Kidney capillary endothelial cell (primary cell): ENCODE data around the gene NAPEPLD.
"Not testable (repeated sequence)": the region's sequence is repeated elsewhere in the genome, so short reads cannot be mapped to it uniquely, and the experiment has no call there.

ENCODE experiments used
- DNase-seq: peaks from one replicate; pipeline ENCODE4 v3.0.0-alpha.2; 2018; ENCODE audit warnings: low spot score

NAPEPLD gene

DNA sequence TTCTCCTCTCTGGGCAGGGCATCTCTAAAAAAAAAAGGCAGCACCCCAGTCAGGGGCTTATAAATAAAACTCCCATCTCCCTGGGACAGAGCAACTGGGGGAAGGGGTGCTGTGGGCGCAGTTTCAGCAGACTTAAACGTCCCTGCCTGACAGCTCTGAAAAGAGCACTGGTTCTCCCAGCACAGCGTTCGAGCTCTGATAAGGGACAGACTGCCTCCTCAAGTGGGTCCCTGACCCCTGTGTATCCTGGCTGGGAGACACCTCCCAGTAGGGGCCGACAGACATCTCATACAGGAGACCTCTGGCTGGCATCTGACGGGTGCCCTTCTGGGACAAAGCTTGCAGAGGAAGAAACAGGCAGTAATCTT is 42.2 kb downstream of the NAPEPLD start:
- not testable (repeated sequence) for DNase-seq

DNA sequence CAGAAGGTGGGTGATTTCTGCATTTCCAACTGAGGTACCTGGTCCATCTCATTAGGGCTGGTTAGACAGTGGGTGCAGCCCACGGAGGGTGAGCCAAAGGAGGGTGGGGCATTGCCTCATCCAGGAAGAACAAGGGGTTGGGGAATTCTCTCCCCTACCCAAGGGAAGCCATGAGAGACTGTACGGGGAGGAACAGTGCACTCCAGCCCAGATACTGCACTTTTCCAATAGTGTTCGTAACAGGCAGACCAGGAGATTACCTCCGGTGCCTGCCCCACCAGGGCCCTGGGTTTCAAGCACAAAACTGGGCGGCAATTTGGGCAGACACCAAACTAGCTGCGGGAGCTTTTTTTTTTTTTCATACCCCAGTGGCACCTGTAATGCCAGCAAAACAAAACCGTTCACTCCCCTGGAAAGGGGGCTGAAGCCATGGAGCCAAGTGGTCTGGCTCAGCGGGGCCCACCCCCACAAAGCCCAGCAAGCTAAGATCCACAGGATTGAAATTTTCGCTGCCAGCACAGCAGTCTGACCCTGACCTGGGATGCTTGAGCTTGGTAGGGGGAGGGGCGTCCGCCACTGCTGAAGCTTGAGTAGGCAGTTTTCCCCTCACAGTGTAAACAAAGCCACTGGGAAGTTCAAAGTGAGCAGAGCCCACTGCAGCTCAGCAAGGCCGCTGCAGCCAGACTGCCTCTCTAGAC is 42.7 kb downstream of the NAPEPLD start:
- DNase-seq, result no peak

GRCh38 chr7:103101543-103101942 is 47.4 kb downstream of the NAPEPLD start:
- no peak for DNase-seq

DNA sequence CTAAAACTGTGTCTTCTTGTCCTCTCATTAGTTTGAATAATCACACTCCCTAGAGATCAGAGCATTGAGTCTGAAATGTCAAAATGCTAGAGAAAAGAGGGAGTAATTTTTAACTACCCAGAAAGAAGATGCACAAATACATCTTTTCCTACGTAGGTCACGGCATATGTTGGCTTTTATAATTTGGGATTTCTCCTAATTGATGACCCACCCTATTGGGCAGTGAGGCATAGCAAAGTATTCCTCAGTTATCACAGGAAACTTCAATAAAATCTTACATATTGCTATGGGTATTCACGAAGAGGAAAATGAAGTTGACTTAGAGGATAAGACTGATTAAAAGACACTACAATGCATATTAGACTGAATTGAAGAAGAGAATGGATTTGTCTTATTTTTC is 48.6 kb downstream of the NAPEPLD start:
- DNase-seq, result no peak

GRCh38 chr7:103097041-103097440 is 51.9 kb downstream of the NAPEPLD start:
- no peak for DNase-seq

DNA sequence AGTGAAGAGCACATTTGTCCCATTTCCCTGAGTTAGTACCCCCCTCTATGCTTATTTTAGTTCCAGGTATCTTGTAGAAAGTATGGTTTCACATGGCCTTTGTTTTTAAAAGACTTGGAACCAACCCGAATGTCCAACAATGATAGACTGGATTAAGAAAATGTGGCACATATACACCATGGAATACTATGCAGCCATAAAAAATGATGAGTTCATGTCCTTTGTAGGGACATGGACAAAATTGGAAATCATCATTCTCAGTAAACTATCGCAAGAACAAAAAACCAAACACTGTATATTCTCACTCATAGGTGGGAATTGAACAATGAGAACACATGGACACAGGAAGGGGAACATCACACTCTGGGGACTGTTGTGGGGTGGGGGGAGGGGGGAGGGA is 53.3 kb downstream of the NAPEPLD start:
- DNase-seq, result not testable (repeated sequence)

GRCh38 chr7:103094102-103094501 is 54.8 kb downstream of the NAPEPLD start:
- no peak for DNase-seq

DNA sequence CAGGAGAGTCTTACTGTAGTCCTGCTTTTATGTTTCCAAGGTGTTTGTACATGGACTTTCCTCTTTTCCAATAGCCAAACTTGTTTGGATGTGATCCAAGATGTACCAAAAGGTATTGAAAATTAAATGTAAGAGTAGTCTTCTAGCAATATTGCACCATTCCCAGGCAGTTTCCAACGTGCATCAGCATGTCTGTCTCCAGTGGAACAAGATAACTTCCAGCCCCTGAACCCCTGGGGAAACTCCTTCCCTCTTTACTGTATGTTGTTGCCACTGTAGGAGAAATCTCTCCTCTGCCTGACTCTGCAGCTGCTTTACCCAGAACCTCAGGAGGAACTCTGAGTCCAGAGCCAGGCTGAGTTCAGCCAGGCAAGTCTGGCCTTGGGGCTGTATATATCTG is 55.5 kb downstream of the NAPEPLD start:
- no peak for DNase-seq

GRCh38 chr7:103092321-103092720 is 56.6 kb downstream of the NAPEPLD start:
- not testable (repeated sequence) for DNase-seq

DNA sequence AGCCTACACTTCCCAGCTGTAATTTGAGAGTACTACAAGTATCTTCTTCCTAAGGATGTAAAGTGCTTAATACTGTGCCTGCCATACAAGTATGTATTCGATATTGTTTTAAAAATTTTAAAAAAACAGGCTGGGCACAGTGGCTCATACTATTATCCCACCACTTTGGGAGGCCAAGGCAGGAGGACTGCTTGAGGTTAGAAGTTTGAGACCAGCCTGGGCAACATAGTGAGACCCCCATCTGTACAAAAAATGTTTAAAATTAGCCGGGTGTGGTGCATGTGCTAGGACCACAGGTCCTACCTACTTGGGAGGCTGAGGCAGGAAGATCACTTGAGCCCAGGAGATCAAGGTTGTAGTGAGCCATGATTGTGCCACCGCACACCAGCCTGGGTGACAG is 65.7 kb downstream of the NAPEPLD start:
- DNase-seq, result no peak

DNA sequence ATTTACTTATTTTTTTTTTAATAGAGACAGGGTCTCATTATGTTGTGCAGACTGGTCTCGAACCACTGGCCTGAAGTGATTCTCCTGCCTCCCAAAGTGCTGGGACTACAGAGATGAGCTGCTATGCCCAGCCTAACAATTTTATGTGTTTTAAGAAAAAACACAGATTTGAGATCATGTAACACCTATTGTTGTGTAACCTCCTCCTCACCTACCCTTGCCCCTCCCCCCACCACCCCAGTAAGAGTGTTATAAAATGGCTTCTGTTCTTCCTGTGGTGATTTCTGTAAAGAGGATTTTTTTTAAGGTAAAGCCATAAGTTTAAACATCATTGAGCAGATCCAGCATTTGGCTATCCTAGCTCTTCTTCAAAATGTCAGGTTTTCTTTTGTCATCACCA is 66.4 kb downstream of the NAPEPLD start:
- no peak for DNase-seq

DNA sequence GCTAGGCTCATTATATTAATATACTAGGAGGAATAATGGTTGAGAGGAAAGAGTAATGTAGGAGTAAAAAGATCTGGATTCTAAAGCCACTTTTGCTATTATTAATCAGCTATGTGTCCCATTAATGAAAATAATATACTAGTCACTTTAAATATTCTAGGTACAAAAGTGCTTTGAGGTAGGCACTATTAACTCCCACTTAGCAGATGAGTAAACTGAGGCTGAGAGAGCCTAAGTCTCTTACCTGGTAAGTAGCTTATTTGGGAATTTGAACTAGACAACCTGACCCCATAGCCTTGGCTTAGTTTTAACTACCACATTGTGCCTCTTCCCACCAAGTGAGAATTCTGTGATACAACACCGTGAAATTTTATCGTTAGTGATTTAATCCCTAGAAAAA is 68.0 kb downstream of the NAPEPLD start:
- no peak for DNase-seq

GRCh38 chr7:103079836-103080235 is 69.1 kb downstream of the NAPEPLD start:
- DNase-seq, result no peak

DNA sequence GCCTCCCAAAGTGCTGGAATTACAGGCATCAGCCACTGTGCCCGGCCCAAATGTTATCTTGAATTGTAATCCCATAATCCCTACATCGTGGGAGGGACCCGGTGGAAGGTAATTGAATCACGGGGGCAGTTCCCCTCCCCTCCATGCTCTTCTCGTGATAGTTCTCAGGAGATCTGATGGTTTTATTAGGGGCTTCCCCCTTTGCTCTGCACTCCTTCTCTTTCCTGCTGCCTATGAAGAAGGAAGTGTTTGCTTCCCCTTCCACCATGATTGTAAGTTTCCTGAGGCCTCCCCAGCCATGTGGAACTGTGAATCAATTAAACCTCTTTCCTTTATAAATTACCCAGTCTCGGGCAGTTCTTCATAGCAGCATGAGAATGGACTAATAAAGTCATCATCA is 70.7 kb downstream of the NAPEPLD start:
- not testable (repeated sequence) for DNase-seq

DNA sequence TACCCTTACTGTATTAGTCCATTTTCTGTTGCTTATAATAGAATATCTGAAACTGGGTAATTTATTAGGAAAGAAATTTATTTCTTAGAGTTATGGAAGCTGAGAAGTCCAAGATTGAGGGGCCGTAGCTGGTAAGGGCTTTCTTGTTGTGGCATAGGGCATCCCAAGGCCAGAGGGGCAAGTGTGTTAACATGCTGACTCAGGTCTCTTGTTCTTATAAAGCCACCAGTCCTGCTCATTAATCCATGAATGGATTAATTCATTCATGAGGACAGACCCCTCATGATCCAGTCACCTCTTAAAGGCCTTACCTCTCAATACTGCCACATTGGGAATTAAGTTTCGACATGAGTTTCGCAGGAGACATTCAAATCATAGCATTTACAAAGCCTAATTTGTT is 71.6 kb downstream of the NAPEPLD start:
- no peak for DNase-seq

GRCh38 chr7:103076764-103077163 is 72.1 kb downstream of the NAPEPLD start:
- no peak for DNase-seq

- peak; percentile 25 for DNase-seq
Observed at GRCh38 chr7:103075337-103075918, 73.5 kb downstream of the NAPEPLD start.

DNA sequence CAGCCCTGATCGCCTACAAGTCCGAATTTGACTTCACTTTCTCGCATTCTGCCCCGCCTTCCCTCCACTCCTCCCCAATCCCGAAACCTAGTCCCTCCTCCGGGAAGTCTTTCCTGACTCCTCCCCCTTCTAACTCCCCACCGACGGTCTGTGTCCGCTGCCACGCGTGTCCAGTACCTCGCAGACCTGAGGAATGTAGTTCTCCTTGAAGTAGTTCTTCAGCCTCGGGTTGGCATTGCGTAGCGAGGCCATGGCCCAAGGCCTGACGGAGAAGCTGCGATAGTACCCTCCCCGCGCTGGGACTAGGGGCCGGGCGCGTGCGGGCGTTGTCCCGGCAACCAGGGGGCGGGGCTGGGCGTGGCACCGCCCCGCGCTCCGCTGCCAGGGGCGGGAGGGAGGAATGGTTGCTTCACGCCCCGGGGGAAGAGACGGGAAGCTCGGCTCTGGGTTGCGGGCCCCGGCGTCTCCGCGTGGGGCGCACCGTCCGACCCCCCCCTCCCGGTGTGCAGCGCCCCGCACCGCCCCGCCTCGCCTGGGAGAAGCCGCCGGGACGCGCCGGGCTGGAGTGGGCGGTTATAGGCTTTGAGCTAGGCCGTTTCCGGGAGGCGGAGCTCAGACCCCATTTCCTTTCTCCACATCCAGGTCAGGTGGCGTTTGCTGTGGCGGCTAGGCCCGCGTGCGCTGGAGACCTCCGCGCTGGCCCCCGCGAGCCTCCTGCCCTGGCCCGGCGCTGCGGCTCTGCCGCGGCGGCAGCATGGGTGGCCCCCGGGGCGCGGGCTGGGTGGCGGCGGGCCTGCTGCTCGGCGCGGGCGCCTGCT is 74.2 kb downstream of the NAPEPLD start, which contains the start of the genes ARMC10 and FBXL13:
TSS of gene ARMC10 (plus strand) at position 622 of the 818 bp plus-strand sequence. CDS start at position 755, 133 bp downstream.
TSS of gene FBXL13 (minus strand) at position 278 of the 818 bp plus-strand sequence.
- DNase-seq, result peak; percentile 86

DNA sequence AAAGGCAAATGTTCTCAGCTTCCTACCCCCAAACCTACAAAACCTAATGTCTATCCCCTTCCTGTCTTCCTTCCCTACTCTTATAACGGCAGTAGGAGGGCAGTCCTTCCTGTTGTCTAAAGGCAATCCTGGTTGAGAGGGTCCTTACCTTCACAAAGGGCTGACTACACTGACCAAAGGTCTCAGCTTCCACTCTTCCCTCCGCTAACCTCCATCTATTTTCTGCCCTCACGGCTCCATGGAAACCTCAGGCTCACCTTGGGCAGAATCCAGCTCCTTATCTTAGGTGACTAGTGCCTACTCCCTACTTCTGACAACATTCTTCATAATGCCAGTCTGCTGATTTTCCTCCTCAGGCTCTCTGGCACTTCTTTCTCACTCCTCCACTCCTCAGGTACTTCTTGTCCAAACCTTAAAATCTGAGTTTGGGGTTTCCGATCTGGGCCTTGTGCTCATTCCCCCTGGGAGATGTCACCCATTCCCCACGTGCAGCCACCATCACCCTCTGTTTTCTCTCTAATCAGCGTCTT is 74.8 kb downstream of the NAPEPLD start:
- peak; percentile 3 for DNase-seq

DNA sequence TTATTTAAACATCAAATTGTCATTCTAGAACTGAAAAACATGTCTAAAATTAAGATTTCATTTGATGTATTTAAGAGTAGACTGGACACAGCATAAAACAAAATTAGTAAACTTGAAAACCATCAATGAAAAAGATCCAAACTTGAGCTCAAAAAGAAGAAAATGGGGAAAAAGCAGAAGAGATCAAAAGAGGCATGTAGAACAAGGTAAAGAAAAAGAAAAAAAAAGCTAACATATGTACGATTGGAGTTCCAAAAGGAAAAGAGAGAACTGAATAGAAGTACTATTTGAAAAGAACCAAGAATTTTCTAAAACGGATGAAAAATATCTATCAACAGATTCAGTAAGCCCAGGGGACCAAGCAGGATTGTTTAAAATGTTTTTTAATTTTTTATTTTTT is 77.9 kb downstream of the NAPEPLD start:
- no peak for DNase-seq

- DNase-seq, result no peak
Observed at GRCh38 chr7:103068414-103069403, 80.2 kb downstream of the NAPEPLD start.
